ENCODE results near the gene KLHDC4.
"Not testable (repeated sequence)": the region's sequence is repeated elsewhere in the genome, so short reads cannot be mapped to it uniquely, and the experiment has no call there.

The KLHDC4 gene

GRCh38 chr16:87788730-87789436 is 23.1 kb upstream of the KLHDC4 start:
- DNase-seq (ENCODE audit: low read depth) = not testable (repeated sequence)

- not testable (repeated sequence) for DNase-seq (ENCODE audit: low read depth)
Observed at GRCh38 chr16:87787451-87788091, 21.8 kb upstream of the KLHDC4 start.

DNA sequence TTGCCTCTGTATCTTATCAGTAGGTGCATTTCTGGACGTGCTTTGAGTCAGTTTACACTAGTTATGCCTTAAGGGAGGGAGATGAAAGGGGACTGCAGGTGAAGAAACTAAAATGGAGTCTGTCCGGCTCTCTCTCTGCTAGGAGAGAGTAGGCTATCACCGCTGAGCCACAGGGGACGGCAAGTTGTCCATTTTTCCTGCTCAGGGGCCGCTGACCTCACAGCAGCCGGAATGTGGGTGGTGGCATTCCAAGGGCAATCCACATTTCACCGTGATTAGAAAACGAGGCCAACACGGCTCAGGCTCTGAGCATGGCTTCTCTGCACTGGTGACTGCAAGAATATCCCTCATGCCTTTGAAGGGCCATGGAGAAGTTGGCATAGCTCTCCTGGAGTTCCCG is 19.0 kb upstream of the KLHDC4 start:
- no peak for DNase-seq (ENCODE audit: low read depth)

DNA sequence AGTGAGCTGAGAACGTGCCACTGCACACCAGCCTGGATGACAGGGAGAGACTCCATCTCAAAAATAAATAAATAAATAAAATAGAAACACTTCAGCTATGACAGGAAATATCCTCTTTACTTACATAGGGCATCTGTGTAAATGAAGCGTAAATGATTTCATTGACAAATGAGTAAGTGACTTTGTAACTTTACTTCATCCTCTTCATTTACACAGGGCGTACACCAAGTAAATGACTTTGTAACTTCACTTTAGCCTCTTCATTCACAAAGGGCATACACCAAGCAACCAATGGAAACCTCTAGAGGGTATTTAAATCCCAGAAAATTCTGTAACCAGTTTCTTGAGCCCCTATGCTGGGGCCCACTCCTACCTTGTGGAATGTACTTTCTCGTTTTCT is 16.2 kb upstream of the KLHDC4 start:
- DNase-seq (ENCODE audit: low read depth) = no peak

GRCh38 chr16:87780385-87780989 is 14.7 kb upstream of the KLHDC4 start:
- DNase-seq (ENCODE audit: low read depth) = no peak

GRCh38 chr16:87778830-87779579 is 13.2 kb upstream of the KLHDC4 start:
- DNase-seq (ENCODE audit: low read depth) = peak; percentile 94

DNA sequence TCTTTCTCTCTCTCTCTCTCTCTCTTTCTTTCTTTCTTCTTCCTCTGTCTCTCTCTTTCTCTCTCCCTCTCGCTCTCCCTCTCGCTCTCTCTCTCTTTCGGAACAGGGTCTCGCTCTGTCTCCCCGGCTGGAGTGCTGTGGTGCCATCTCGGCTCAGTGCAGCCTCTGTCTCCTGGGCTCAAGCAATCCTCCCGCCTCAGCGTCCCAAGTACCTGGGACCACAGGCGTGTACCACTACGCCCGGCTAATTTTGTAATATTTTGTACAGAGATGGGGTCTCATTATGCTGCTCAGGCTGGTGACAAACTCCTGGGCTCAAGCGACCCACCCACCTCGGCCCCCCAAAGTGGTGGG is 12.7 kb upstream of the KLHDC4 start:
- no peak for DNase-seq (ENCODE audit: low read depth)

DNA sequence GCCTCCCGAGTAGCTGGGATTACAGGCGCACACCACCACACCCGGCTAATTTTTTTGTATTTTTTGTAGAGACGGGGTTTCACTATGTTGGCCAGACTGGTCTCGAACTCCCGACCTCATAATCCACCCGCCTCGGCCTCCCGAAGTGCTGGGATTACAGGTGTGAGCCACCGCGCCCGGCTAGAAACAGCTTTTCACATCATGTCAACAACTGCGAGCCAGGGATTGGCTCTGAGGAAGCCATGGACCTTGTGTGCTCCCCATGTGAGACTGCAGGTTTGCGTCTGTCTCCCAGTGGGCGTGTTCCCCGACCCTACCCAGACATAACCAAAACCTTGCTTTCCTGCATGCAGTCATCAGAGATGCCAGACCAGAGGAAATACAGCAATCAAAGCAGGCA is 8.1 kb upstream of the KLHDC4 start:
- not testable (repeated sequence) for DNase-seq (ENCODE audit: low read depth)

- DNase-seq (ENCODE audit: low read depth) = not testable (repeated sequence)
Observed at GRCh38 chr16:87767456-87767855, 1.7 kb upstream of the KLHDC4 start.

- no peak for DNase-seq (ENCODE audit: low read depth)
Observed at GRCh38 chr16:87766485-87766797, 655 bp upstream of the KLHDC4 start.

DNA sequence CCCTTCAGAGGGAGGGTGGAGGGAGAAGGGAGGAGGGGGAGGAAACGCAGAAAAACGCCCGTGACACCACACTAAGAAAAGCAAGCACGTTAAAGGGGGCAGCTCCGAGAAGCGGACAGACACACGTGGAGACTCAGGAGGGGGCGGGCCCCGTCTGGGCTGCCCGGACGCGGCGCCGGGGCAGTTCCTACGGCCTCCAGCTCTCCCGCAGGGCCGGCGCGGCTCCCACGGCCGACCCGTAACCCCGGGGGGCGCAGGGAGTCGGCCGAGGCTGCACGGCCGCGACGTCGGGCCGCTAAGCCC is 362 bp downstream of the KLHDC4 start:
- no peak for DNase-seq (ENCODE audit: low read depth)

DNA sequence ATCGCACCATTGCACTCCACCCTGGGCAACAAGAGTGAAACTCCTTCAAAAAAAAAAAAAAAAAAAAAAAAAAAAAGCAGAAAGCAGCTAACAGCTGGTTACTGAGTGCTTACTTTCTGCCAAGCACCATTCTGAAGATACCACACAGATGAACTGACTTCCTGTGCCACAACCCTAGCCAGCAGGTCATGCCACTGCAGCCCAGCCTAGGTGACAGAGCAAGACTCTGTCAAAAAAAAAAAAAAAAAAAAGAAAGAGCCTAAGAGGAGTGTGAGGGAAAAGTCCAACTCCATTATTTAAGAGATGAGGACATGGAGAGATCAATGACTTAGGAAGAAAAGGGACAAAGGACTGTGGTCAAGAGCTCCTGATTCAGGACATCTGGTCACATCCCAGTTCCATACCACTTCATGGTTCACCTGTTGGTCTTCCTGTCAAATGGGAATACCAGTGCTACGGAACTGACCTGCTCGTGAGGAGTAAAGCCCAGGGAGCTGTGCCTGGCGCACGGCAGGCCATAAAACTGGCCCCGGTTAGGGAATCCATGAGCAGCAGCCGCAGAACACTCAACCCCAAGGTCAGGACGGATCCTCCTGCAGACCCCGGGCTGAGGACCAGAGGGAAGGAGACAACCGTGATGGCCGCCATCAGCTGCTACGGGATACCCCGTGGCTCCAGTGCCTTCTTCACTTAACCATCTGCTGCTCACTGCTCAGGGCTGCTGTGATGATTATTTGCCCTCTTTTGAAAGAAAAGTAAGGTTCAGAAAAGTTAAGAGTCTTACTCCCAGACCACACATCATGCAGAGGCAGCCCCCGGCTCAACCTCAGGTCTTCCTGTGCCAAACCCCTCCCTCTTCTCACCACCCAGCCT is 950 bp downstream of the KLHDC4 start:
- DNase-seq (ENCODE audit: low read depth) = no peak

- DNase-seq (ENCODE audit: low read depth) = no peak
Observed at GRCh38 chr16:87762620-87763019, 3.2 kb downstream of the KLHDC4 start.

DNA sequence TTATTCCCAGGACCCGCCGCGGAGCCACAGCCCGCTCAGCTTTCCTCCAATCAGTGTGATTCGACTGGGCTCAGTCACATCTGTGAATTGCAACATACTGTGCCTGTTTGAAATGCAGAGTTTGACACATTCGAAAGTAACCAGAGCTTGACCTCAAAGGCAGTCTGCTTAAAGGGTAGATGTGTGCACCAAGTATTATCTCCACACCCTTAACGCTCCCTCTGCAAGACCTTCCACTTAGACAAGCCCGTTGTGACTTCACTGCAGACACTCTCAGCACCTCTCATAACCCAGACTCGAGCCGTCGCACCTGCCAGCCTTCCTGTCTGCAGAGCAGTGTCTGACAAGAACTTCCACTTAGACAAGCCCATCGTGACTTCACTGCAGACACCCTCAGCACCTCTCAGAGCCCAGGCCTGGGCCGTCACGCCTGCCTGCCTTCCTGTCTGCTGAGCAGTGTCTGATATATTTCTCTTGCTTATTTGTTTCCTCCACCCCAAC is 3.7 kb downstream of the KLHDC4 start:
- no peak for DNase-seq (ENCODE audit: low read depth)

DNA sequence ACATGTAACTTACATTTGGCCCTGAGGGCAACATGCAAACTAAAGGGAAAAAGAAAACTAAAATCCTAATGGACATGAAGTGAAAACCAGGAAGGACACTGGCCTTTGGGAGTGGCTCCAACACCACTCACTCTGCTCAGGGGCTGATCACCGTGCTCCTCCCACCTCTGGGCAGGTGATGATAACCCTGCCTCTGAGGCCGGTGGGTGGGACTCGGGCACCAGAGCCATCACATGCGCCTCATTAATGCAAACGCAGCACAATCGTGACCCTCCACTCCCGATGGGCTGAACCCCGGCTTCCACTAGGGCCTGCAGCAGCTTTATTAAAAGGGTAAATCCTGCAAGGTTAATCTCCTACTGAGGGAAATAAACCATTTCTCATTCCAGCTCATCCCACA is 4.7 kb downstream of the KLHDC4 start:
- DNase-seq (ENCODE audit: low read depth) = no peak

- DNase-seq (ENCODE audit: low read depth) = peak; percentile 43
Observed at GRCh38 chr16:87757841-87758426, 7.9 kb downstream of the KLHDC4 start.

GRCh38 chr16:87754535-87754934 is 11.3 kb downstream of the KLHDC4 start:
- no peak for DNase-seq (ENCODE audit: low read depth)

- no peak for DNase-seq (ENCODE audit: low read depth)
Observed at GRCh38 chr16:87747626-87748414, 18.0 kb downstream of the KLHDC4 start.

GRCh38 chr16:87746178-87746577 is 19.6 kb downstream of the KLHDC4 start:
- no peak for DNase-seq (ENCODE audit: low read depth)

DNA sequence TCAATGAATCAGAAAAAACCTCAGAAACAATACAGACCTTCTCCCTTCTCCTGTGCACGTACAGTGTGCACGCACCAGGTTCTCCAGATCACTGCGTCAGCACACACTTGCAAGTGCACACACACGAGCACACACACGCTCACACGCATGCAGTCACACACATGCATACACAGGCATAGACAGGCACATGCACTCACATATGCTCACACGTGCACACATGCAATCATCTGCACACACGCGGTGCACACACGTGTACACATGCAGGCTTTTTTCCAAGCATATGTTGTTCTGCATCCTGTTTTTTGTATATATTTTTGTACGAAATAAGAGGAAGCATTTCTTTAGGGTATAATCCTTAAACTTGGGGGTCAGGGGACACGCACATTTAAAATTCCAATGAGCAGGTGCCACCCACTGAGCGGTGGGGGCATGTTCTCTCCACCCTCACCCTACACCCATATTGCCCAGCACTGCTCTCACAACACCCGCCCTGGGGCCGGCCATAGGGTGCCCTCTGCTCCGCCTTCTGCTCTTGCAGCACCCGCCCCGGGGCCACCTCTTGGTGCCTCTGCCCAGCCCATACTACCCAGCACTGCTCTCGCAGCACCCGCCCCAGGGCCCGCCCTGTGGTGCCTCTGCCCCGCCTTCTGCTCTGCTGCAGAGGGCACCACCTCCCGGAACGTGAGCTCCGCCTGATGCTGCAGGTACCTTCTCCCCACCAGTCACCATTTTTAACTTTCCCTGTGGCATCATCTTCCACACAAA is 20.9 kb downstream of the KLHDC4 start:
- no peak for DNase-seq (ENCODE audit: low read depth)

Data from fibroblast of gingiva (primary cell).